Dedifferentiated amniotic fluid mesenchymal stem cell (primary cell): ENCODE measurements around the gene TPX2.
"Not testable (repeated sequence)": the region's sequence is repeated elsewhere in the genome, so short reads cannot be mapped to it uniquely, and the experiment has no call there.

Experiments
- DNase-seq: peaks from one replicate; pipeline ENCODE4 v3.0.0-alpha.2; 2016; ENCODE audit errors: extremely low spot score

TPX2 gene

GRCh38 chr20:31720486-31721407 lies 18.3 kb upstream of the TPX2 start:
- DNase-seq: no peak

DNA sequence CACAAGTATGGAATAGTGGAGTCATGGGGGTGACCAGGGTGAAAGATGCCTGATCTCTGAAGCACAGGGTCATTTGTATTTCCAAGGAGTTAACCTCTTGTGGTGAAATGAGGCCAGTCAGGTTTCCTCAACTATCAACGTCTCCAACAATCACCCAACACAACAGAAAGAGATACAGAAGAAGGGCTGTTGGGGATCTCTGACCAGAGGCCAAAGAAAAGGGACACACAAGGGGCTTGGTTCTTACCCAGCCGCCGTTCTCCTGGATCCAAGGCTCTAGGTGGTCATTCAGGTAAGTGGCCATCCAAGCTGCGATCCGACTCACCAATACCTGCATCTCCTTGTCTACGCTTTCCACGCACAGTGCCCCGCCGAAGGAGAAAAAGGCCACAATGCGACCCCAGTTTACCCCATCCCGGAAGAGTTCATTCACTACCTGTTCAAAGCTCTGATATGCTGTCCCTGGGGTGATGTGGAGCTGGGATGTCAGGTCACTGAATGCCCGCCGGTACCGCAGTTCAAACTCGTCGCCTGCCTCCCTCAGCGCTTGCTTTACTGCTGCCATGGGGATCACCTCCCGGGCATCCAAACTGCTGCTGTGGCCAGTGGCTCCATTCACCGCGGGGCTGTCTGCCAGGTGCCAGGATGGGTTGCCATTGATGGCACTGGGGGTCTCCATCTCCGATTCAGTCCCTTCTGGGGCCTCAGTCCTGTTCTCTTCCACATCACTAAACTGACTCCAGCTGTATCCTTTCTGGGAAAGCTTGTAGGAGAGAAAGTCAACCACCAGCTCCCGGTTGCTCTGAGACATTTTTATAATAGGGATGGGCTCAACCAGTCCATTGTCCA lies 17.5 kb upstream of the TPX2 start:
- DNase-seq: no peak

DNA sequence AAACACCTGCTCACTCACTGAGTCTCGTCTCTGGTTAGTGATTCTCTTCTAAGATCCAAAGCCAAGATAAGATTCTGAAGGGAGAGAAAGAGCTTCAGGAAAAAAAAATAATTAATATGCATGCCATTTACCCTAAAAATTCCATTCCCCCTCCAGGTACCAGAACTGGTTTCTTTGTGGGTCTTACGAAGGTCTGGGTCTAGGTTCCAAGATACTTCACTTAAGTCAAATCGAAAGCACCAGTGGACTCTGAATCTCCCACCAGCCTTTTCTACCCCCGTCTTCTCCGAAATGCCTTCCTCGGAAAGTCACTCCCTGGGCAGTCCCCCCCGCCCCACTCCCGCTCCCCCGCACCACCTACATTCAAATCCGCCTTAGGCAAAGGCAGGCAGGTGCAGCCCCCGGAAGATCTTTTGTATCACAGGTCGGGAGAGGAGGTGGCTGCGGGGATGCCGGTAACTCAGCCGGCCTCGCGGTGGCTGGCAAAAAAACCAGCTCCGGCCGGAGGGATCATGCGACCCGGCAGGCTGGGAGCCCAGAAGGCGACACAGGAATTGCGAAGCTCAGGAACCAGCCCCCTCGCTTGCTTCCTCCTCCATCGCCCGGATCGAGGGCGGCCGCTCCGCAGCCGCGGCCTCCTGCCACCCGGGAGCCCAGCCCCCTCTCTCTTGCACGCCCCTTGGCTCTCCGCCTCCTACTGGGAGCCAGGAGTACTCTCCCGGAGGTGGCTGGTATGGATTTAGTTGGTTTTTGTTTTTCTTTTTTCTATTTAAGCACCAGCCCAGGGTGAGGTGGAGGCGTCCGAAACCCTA lies 16.6 kb upstream of the TPX2 start, which contains the start of gene BCL2L1:
Gene BCL2L1, minus strand, starts transcription at position 612 of the 812 bp plus-strand sequence. CDS start 650 bp downstream, outside the sequence.
- DNase-seq: peak; percentile 75

DNA sequence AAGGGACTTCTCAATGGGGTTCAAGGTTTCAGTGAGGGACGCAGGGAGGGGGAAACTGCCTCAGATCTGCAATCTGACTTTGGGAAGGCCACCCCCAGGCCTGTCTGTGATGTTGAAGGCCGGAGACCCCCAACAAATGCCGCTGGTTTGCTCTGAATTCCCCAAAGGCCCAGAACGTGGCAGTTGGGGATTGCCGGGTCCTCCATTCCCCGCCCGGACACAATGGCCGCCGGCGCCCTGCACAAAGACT lies 16.1 kb upstream of the TPX2 start:
- no peak for DNase-seq

- peak; percentile 95 for DNase-seq
Observed at GRCh38 chr20:31723319-31724078, 15.6 kb upstream of the TPX2 start.

- no peak for DNase-seq
Observed at GRCh38 chr20:31731321-31731717, 7.8 kb upstream of the TPX2 start.

GRCh38 chr20:31739550-31739977 lies 474 bp downstream of the TPX2 start:
- DNase-seq: no peak

GRCh38 chr20:31740208-31740607 lies 1.1 kb downstream of the TPX2 start:
- no peak for DNase-seq

DNA sequence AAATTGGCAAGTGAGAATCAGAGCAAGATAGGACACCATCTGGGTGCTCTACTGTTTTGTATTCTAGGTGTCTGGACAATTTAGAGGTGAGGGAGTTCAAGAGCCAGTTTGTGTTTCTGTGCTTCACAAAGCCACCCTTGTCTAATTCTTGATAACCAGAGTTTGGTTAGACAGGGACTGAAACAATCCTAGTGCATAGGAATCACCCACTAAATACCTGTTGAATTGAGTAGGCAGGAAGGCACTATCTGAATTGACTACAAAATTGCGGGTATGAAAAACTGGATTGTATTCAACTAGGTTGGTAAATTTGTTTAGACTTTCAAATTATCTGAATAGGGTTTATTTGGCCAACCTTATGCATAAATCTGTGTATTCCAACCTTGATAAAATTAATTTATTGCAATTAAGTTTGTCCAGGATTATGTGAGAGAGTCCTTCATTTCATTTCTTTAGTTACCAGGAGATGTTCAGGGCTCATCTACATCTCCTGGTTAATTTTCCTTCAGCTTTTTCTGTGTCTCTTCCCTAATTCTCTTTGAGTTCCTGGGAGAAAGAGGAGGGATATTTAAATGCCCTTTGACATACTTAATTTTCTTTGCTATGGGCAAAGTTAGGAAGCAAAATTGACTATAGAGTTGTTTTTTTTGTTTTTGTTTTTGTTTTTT lies 1.7 kb downstream of the TPX2 start:
- DNase-seq: no peak

DNA sequence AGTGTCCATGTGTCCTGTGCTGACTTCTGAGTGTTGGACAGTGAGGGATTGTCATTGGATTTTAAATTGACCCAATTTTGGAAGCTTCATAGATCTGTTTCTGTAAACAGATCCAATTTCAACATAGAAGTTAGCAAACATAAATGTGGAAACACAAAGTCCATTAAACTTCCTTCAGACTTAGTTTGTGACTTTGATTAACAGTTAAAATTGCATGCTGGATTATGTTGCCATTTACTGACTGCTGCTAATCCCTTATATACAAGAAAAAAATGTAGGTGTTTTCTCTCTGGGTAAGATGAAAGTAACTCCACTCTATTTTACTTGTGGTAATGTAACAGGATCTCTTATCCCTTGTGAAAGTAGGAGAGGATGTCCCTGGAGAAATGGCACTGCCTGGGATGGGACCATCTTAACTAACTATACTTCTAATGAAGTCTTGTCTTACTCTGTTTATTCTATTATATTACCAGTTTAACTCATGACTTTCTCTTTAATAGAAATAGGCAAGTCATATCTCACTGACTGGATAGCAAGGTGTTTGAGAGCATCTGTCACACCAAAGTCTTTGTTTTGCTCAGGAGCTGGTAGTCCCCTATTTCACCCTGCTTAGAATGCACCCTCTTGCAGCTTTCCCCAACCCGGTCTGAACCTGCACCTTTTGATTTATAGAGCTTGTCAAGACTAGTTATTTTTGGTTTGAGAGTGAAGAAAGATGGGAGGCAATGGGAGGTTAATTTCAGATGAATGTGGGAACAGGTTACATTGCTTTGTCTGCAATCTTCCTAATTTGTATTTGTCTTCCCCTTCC lies 7.2 kb downstream of the TPX2 start:
- DNase-seq: no peak

- DNase-seq: not testable (repeated sequence)
Observed at GRCh38 chr20:31747028-31747427, 7.9 kb downstream of the TPX2 start.

DNA sequence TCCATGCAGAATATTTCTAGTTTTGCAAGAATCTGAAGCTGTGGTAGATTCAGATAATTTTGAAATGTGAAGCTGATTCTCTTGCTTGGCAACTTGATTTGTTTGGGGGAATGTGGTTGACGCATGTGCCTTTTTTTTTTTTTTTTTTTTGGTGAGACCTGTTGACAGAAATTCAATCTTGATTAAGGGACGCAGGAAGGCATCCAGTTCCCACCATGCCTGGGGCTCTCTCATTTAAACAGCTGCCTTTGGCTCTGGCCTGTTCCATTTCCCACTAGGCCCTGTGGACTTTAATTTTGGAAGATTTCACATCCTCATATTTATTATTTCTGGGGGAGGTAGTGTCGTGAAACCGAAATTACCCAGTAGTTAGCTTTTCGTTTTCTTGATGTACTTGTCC lies 8.6 kb downstream of the TPX2 start:
- no peak for DNase-seq

- DNase-seq: no peak
Observed at GRCh38 chr20:31749223-31749622, 10.1 kb downstream of the TPX2 start.

DNA sequence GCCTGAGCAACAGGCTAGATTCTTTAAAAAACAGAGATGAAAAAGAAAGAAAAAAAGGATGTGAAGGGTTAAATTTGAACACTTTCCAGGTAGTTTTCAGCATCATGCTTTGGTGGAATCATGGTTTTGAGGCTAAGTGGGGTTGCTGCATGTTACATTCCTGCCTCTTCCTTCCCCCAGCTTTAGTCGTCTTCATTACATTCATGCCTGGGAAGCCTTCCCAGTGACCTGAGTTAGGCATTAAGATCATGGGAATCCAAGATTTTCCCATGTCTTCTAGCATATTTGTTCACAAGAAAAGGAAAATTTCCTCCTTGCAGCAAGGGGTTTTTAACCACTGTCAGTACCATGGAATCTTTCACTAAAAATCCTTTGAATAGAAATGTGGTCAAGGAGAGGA lies 12.0 kb downstream of the TPX2 start:
- peak; percentile 49 for DNase-seq

DNA sequence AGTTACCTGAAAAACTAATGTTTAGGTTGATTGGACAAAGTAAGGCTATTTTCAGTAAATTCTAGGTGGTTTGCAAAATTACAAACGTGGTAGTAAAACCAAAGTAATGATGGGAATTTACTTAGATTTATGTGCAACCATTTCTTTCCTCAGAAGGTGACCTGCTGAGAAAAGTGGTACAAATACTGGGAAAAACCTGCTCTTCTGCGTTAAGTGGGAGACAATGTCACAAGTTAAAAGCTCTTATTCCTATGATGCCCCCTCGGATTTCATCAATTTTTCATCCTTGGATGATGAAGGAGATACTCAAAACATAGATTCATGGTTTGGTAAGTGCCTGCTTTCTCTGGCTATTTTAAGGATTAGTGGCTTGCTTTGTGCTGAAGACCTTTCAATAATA lies 18.2 kb downstream of the TPX2 start:
- no peak for DNase-seq

- no peak for DNase-seq
Observed at GRCh38 chr20:31758521-31758920, 19.4 kb downstream of the TPX2 start.

- no peak for DNase-seq
Observed at GRCh38 chr20:31758991-31759390, 19.9 kb downstream of the TPX2 start.

DNA sequence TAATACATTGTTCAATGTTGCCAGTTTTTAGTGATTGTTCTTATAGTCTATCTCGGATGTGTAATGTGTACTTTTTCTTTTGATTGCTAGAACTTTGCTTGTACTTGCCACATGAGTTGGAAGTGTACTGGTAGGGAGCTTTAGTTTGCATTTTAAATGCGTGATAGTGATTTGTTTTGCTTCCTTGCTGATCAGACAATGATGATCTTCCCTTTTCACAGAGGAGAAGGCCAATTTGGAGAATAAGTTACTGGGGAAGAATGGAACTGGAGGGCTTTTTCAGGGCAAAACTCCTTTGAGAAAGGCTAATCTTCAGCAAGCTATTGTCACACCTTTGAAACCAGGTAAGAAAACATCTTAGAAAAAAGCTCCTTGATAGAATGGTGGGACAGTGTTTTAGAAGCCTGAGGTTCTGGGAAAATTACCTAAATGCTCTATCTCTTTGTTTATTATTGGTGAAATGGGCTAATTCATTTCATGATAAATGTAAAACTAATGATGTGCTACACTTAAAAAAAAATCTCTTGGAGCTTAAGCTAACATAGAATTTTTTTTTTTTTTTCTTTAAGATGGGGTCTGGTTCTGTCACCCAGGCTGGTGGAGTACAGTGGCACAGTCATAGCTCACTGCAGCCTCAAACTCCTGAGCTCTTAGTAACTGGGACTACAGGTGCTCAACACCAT lies 20.9 kb downstream of the TPX2 start:
- no peak for DNase-seq

GRCh38 chr20:31760519-31761240 lies 21.6 kb downstream of the TPX2 start:
- DNase-seq: peak; percentile 43
